Effector memory CD8-positive, alpha-beta T cell (primary cell): ENCODE measurements around the gene WDR87.
"Not testable (repeated sequence)": the region's sequence is repeated elsewhere in the genome, so short reads cannot be mapped to it uniquely, and the experiment has no call there.

ENCODE experiments used
- ATAC-seq: fragments of 150-1000 bp; cut with Tn5 transposase; replicated peaks from 2 replicates; pipeline ENCODE4 v1.10.0; 2021; ENCODE audit warnings: mild to moderate bottlenecking, moderate library complexity
- DNase-seq, 3 experiments: peaks; one replicate each; pipeline ENCODE4 v3.0.0; 2021
- H3K27ac Mint-ChIP-seq, 2 donors: one replicate each; pipeline ENCODE4 v1.8.0; 2022; ENCODE audit warnings: mild to moderate bottlenecking in 2 of 2, mixed read lengths in 2 of 2, moderate library complexity in 2 of 2
- H3K27me3 Mint-ChIP-seq, 2 donors: one replicate each; pipeline ENCODE4 v1.8.0; 2022; ENCODE audit warnings: mixed read lengths in 2 of 2
- H3K36me3 Mint-ChIP-seq: one replicate; pipeline ENCODE4 v1.8.0; 2022; ENCODE audit warnings: mild to moderate bottlenecking, moderate library complexity, mixed read lengths; ENCODE audit not compliant: insufficient read depth
- H3K4me1 Mint-ChIP-seq, 2 donors: one replicate each; pipeline ENCODE4 v1.8.0; 2022; ENCODE audit warnings: low read depth in 2 of 2, mixed read lengths in 2 of 2
- H3K4me3 Mint-ChIP-seq, 2 donors: one replicate each; pipeline ENCODE4 v1.8.0; 2022; ENCODE audit warnings: mild to moderate bottlenecking in 2 of 2, mixed read lengths in 2 of 2, moderate library complexity in 2 of 2
- H3K9me3 Mint-ChIP-seq, 2 donors: one replicate each; pipeline ENCODE4 v1.8.0; 2022; ENCODE audit warnings: mixed read lengths in 2 of 2

Gene WDR87

GRCh38 chr19:37886571-37886970 is 19.8 kb downstream of the WDR87 start:
- no peak overlapping the region for H3K4me3 Mint-ChIP-seq
- H3K9me3 Mint-ChIP-seq: no peaks in the 10 kb centered on the region
- peaks cover 3 to 4% of the 10 kb centered on the region in 2 donors for H3K27me3 Mint-ChIP-seq
- H3K4me1 Mint-ChIP-seq: no peaks in the 10 kb centered on the region
- H3K27ac Mint-ChIP-seq: no peak overlapping the region
- peaks cover 4% of the 10 kb centered on the region for H3K36me3 Mint-ChIP-seq
- DNase-seq (no peak), ATAC-seq (no peak)

- H3K27ac Mint-ChIP-seq: no peak overlapping the region
- no peaks in the 10 kb centered on the region for H3K36me3 Mint-ChIP-seq
- DNase-seq (no peak), ATAC-seq (no peak)
- H3K4me3 Mint-ChIP-seq: no peak overlapping the region
- no peaks in the 10 kb centered on the region for H3K9me3 Mint-ChIP-seq
- H3K27me3 Mint-ChIP-seq: no peaks in the 10 kb centered on the region
- no peaks in the 10 kb centered on the region for H3K4me1 Mint-ChIP-seq
These were observed 21.0 kb downstream of the WDR87 start for GRCh38 chr19:37885392-37885791.

DNA sequence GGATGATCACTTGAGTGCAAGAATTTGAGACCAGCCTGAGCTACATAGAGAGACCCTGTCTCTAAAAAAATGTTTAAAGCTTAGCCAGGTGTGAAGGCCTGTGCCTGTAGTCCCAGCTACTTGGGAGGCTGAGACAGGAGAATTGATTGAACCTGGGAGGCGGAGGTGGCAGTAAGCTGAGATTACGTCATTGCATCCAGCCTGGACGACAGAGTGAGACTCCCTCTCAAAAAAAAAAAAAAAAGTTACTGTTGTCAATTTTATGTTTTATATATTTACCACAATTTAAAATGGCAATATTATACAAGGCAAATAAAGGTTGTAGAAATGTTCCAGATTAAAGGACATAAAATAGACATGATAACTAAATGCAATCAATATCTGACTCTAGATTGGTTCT is 29.2 kb downstream of the WDR87 start:
- ATAC-seq: no peak
- H3K27ac Mint-ChIP-seq: no peak overlapping the region
- no peaks in the 10 kb centered on the region for H3K4me1 Mint-ChIP-seq
- DNase-seq: no peak
- H3K36me3 Mint-ChIP-seq: no peaks in the 10 kb centered on the region
- peaks cover 0 to 12% of the 10 kb centered on the region in 2 donors for H3K27me3 Mint-ChIP-seq
- H3K4me3 Mint-ChIP-seq: no peak overlapping the region
- peaks cover 0 to 7% of the 10 kb centered on the region in 2 donors for H3K9me3 Mint-ChIP-seq

DNA sequence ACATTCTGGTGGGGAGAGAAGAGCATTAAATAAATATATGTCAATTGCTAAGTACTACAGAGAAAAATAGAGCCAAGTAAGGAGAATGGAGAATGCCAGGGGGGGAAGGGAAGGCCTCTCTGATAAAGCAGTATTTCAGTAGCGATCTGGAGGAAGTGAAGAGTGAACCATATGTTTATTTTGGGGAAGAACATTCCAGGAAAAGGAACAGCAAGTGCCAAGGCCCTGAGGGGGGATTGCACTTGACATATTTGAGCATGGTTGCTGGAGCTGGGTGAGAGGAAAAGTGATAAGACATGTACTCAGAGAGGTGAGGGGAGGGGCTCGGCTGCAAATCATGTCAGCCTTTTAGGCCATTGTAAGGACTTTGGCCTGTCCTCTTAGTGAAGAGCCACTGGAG is 30.4 kb downstream of the WDR87 start:
- peaks cover 0 to 7% of the 10 kb centered on the region in 2 donors for H3K9me3 Mint-ChIP-seq
- H3K4me1 Mint-ChIP-seq: no peaks in the 10 kb centered on the region
- ATAC-seq: no peak
- H3K4me3 Mint-ChIP-seq: no peak overlapping the region
- no peaks in the 10 kb centered on the region for H3K36me3 Mint-ChIP-seq
- H3K27me3 Mint-ChIP-seq: peaks cover 4 to 14% of the 10 kb centered on the region in 2 donors
- H3K27ac Mint-ChIP-seq: no peak overlapping the region
- no peak for DNase-seq

GRCh38 chr19:37874784-37875183 is 31.6 kb downstream of the WDR87 start:
- DNase-seq (no peak), ATAC-seq (no peak)
- Mint-ChIP-seq H3K9me3 (peaks cover 0 to 7% of the 10 kb centered on the region in 2 donors), H3K36me3 (no peaks in the 10 kb centered on the region), H3K27me3 (peaks cover 10 to 22% of the 10 kb centered on the region in 2 donors), H3K4me1 (no peaks in the 10 kb centered on the region), H3K4me3 (no peak overlapping the region), H3K27ac (no peak overlapping the region)

- no peak for DNase-seq
- no peaks in the 10 kb centered on the region for H3K9me3 Mint-ChIP-seq
These were observed 34.0 kb downstream of the WDR87 start for GRCh38 chr19:37872383-37872782.

GRCh38 chr19:37869766-37870340 is 36.5 kb downstream of the WDR87 start:
- ATAC-seq: no peak
- Mint-ChIP-seq H3K4me1 (no peaks in the 10 kb centered on the region), H3K4me3 (no peak overlapping the region), H3K36me3 (no peaks in the 10 kb centered on the region), H3K9me3 (no peaks in the 10 kb centered on the region), H3K27me3 (peaks cover 23 to 54% of the 10 kb centered on the region in 2 donors), H3K27ac (no peak overlapping the region)
- DNase-seq: no peak

More at GRCh38 chr19:37872383-37872782, 34.0 kb downstream of the WDR87 start:
- Mint-ChIP-seq H3K36me3 (no peaks in the 10 kb centered on the region), H3K4me3 (no peak overlapping the region), H3K27me3 (peaks cover 16 to 46% of the 10 kb centered on the region in 2 donors), H3K27ac (no peak overlapping the region), H3K4me1 (no peaks in the 10 kb centered on the region)
- ATAC-seq: no peak

GRCh38 chr19:37867831-37868230 is 38.6 kb downstream of the WDR87 start:
- Mint-ChIP-seq H3K4me1 (no peaks in the 10 kb centered on the region), H3K36me3 (no peaks in the 10 kb centered on the region), H3K27me3 (peaks cover 23 to 48% of the 10 kb centered on the region in 2 donors), H3K4me3 (no peak overlapping the region), H3K9me3 (no peaks in the 10 kb centered on the region), H3K27ac (no peak overlapping the region)
- DNase-seq (no peak), ATAC-seq (no peak)

DNA sequence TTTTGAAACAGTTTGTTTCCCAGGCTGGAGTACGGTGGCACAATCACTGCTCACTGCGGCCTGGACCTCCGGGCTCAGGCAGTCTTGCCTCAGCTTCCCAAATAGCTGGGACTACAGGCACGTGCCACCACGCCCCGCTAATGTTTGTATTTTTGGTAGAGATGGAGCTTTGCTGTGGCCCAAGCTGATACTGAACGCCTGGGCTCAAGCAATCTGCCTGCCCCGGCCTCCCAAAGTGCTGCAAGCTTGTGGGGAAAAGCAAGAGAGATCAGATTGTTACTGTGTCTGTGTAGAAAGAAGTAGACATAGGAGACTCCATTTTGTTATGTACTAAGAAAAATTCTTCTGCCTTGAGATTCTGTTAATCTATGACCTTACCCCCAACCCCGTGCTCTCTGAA is 40.5 kb downstream of the WDR87 start:
- not testable (repeated sequence) for H3K27ac Mint-ChIP-seq, ATAC-seq, H3K9me3 Mint-ChIP-seq, H3K4me1 Mint-ChIP-seq, H3K4me3 Mint-ChIP-seq, DNase-seq, H3K36me3 Mint-ChIP-seq
- H3K27me3 Mint-ChIP-seq: peaks cover 25 to 40% of the 10 kb centered on the region in 2 donors

DNA sequence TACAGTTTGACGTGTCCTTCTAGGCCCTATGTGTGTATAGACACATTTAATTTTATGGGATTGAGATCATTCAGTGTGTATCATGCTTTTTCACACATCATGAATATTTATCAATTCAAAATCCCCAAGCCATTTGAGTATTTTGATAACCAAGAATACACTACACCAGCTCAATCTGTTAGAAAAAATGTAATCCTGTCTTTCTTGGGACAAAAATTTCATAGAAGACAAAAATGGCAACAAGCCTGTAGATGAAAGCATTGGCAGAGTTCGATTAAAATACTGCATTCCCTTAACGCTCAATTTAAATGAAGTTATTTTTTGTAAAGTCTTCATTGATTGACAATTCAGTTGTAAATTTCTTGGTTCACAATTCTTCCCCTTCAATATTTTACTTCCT is 41.9 kb downstream of the WDR87 start:
- H3K27me3 Mint-ChIP-seq: peaks cover 16 to 29% of the 10 kb centered on the region in 2 donors
- no peaks in the 10 kb centered on the region for H3K36me3 Mint-ChIP-seq
- no peaks in the 10 kb centered on the region for H3K4me1 Mint-ChIP-seq
- ATAC-seq (no peak), DNase-seq (no peak)
- no peak overlapping the region for H3K4me3 Mint-ChIP-seq
- H3K27ac Mint-ChIP-seq: no peak overlapping the region
- no peaks in the 10 kb centered on the region for H3K9me3 Mint-ChIP-seq

GRCh38 chr19:37855098-37855497 is 51.3 kb downstream of the WDR87 start:
- Mint-ChIP-seq H3K9me3 (no peaks in the 10 kb centered on the region), H3K27me3 (no peaks in the 10 kb centered on the region), H3K27ac (no peak overlapping the region), H3K4me1 (no peaks in the 10 kb centered on the region), H3K4me3 (no peak overlapping the region), H3K36me3 (peaks cover 3% of the 10 kb centered on the region)
- DNase-seq (no peak), ATAC-seq (no peak)

DNA sequence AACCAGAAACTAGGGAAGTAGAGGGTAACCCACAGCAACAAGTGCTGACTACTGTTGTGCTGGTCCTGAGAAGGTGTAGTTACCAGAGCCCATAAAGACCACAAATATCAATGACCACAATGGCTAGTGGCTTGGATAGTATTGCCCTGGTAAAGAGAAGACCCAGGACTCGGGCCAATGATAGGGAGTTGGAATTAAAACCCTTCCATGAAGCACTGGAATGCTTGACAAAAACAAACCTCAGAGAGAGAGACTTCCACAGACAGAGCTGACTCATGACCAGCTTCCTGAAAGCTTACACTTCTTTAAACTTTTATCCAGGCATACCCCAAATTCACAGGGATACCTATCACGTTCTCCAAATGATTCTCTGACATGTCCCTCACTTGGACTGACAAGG is 60.5 kb downstream of the WDR87 start:
- Mint-ChIP-seq H3K27ac (no peak overlapping the region), H3K4me3 (no peak overlapping the region), H3K9me3 (no peaks in the 10 kb centered on the region), H3K36me3 (no peaks in the 10 kb centered on the region), H3K4me1 (no peaks in the 10 kb centered on the region), H3K27me3 (peaks cover 0 to 5% of the 10 kb centered on the region in 2 donors)
- DNase-seq (no peak), ATAC-seq (no peak)
